GM12801 (cell line): ENCODE data around the gene NFKB2.

Experiments
- CTCF ChIP-seq: IDR thresholded peaks from one replicate; pipeline ENCODE4 v1.5.1; 2011; ENCODE audit warnings: control low read depth; ENCODE audit not compliant: insufficient read length; ENCODE audit errors: extremely low read depth

Gene NFKB2

GRCh38 chr10:102422545-102423129 is 27.1 kb downstream of the NFKB2 start:
- no peak for TF ChIP-seq CTCF

- no peak for TF ChIP-seq CTCF
Observed at GRCh38 chr10:102423372-102423968, 28.0 kb downstream of the NFKB2 start.

GRCh38 chr10:102424145-102424544 is 28.6 kb downstream of the NFKB2 start:
- no peak for TF ChIP-seq CTCF

GRCh38 chr10:102424916-102425315 is 29.4 kb downstream of the NFKB2 start:
- TF ChIP-seq CTCF, result no peak

GRCh38 chr10:102425444-102425843 is 29.9 kb downstream of the NFKB2 start:
- no peak for TF ChIP-seq CTCF

GRCh38 chr10:102426803-102427287 is 31.3 kb downstream of the NFKB2 start:
- no peak for TF ChIP-seq CTCF

- no peak for TF ChIP-seq CTCF
Observed at GRCh38 chr10:102429468-102429867, 34.0 kb downstream of the NFKB2 start.
